Endothelial cell (in vitro differentiated cells): ENCODE data around the gene CLDN14. TPM values are rescaled to one million over a fixed set of nuclear protein-coding genes. Genes with fewer than 3 reads are reported as not detected.

Experiments
- DNase-seq: peaks from one replicate; pipeline ENCODE4 v3.0.0; 2021; ENCODE audit warnings: low spot score
- H3K27ac Mint-ChIP-seq: one replicate; pipeline ENCODE4 v1.8.0; 2021; ENCODE audit warnings: mixed read lengths, inconsistent platforms; ENCODE audit not compliant: unreplicated experiment
- H3K27me3 Mint-ChIP-seq: one replicate; pipeline ENCODE4 v1.8.0; 2021; ENCODE audit warnings: mild to moderate bottlenecking, moderate library complexity, mixed read lengths, inconsistent platforms; ENCODE audit not compliant: unreplicated experiment
- H3K36me3 Mint-ChIP-seq: one replicate; pipeline ENCODE4 v1.8.0; 2021; ENCODE audit warnings: mild to moderate bottlenecking, low read depth, mixed read lengths, inconsistent platforms; ENCODE audit not compliant: unreplicated experiment
- H3K4me1 Mint-ChIP-seq: one replicate; pipeline ENCODE4 v1.8.0; 2021; ENCODE audit warnings: mild to moderate bottlenecking, mixed read lengths, inconsistent platforms; ENCODE audit not compliant: unreplicated experiment
- H3K4me3 Mint-ChIP-seq: one replicate; pipeline ENCODE4 v1.8.0; 2021; ENCODE audit warnings: mild to moderate bottlenecking, mixed read lengths, inconsistent platforms; ENCODE audit not compliant: unreplicated experiment
- H3K9me3 Mint-ChIP-seq: one replicate; pipeline ENCODE4 v1.8.0; 2021; ENCODE audit warnings: mixed read lengths, inconsistent platforms; ENCODE audit not compliant: unreplicated experiment
- total RNA-seq: library from RNA; stranded (reverse); fragmentation: NEBNext Ultra II Directional; extraction: Animal tissue kit (Norgen Biotek cat#: 25700); gene quantifications from one replicate; pipeline ENCODE4 v1.2.1, GENCODE V29; 2021; ENCODE audit not compliant: unreplicated experiment
- TF ChIP-seq, protein P1 (sequence below): fragments of 200-600 bp; sonication (generic); IDR thresholded peaks from one replicate; pipeline ENCODE4 v1.5.0; 2021; ENCODE audit warnings: antibody characterized with exemption; ENCODE audit not compliant: unreplicated experiment

The CLDN14 gene
- total RNA-seq, 1 donor from 2014 or later = not detected

- H3K4me1 Mint-ChIP-seq = peaks cover 11% of the 10 kb centered on the region
- H3K27ac Mint-ChIP-seq = no peak overlapping the region
- H3K4me3 Mint-ChIP-seq = no peak overlapping the region
- peaks cover 8% of the 10 kb centered on the region for H3K27me3 Mint-ChIP-seq
- no peak for DNase-seq
- peaks cover 15% of the 10 kb centered on the region for H3K36me3 Mint-ChIP-seq
- no peaks in the 10 kb centered on the region for H3K9me3 Mint-ChIP-seq
- TF ChIP-seq, protein P1, sequence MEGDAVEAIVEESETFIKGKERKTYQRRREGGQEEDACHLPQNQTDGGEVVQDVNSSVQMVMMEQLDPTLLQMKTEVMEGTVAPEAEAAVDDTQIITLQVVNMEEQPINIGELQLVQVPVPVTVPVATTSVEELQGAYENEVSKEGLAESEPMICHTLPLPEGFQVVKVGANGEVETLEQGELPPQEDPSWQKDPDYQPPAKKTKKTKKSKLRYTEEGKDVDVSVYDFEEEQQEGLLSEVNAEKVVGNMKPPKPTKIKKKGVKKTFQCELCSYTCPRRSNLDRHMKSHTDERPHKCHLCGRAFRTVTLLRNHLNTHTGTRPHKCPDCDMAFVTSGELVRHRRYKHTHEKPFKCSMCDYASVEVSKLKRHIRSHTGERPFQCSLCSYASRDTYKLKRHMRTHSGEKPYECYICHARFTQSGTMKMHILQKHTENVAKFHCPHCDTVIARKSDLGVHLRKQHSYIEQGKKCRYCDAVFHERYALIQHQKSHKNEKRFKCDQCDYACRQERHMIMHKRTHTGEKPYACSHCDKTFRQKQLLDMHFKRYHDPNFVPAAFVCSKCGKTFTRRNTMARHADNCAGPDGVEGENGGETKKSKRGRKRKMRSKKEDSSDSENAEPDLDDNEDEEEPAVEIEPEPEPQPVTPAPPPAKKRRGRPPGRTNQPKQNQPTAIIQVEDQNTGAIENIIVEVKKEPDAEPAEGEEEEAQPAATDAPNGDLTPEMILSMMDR = no peak
These were observed 6.7 kb downstream of the CLDN14 start for GRCh38 chr21:36473203-36473602.

- H3K27me3 Mint-ChIP-seq = peaks cover 8% of the 10 kb centered on the region
- DNase-seq = no peak
- H3K4me3 Mint-ChIP-seq = peak overlapping the region; percentile 35
- H3K4me1 Mint-ChIP-seq = peaks cover 11% of the 10 kb centered on the region
- peaks cover 15% of the 10 kb centered on the region for H3K36me3 Mint-ChIP-seq
- H3K27ac Mint-ChIP-seq = no peak overlapping the region
- TF ChIP-seq, protein P1 = no peak
- no peaks in the 10 kb centered on the region for H3K9me3 Mint-ChIP-seq
These were observed 7.5 kb downstream of the CLDN14 start for GRCh38 chr21:36472377-36472776.

GRCh38 chr21:36471254-36471723 lies 8.6 kb downstream of the CLDN14 start:
- TF ChIP-seq, protein P1 = no peak
- Mint-ChIP-seq H3K27me3 (peaks cover 8% of the 10 kb centered on the region), H3K4me3 (no peak overlapping the region), H3K9me3 (no peaks in the 10 kb centered on the region), H3K36me3 (peaks cover 15% of the 10 kb centered on the region), H3K4me1 (peaks cover 11% of the 10 kb centered on the region), H3K27ac (no peak overlapping the region)
- no peak for DNase-seq

DNA sequence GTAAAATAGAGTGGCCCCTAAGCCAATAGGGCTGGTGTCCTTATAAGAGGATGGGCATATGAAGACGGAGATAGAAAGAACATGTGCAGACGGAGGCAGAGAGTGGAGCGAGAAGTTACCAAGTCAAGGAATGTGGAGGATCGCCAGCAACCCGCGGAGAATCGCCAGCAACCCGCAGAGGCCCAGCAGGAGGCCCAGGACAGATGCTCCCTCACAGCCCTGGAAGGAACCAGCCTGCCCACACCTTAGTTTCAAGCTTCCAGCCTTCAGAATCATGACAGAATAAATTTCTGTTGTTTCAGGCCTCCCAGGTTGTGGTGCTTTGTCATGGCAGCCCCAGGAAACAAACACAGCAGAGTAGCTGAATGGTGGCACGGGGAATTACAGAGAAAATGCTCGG lies 9.6 kb downstream of the CLDN14 start:
- no peak for DNase-seq
- H3K36me3 Mint-ChIP-seq = peaks cover 15% of the 10 kb centered on the region
- no peaks in the 10 kb centered on the region for H3K9me3 Mint-ChIP-seq
- no peak overlapping the region for H3K27ac Mint-ChIP-seq
- TF ChIP-seq, protein P1 = no peak
- no peak overlapping the region for H3K4me3 Mint-ChIP-seq
- H3K27me3 Mint-ChIP-seq = peaks cover 12% of the 10 kb centered on the region
- peaks cover 11% of the 10 kb centered on the region for H3K4me1 Mint-ChIP-seq

DNA sequence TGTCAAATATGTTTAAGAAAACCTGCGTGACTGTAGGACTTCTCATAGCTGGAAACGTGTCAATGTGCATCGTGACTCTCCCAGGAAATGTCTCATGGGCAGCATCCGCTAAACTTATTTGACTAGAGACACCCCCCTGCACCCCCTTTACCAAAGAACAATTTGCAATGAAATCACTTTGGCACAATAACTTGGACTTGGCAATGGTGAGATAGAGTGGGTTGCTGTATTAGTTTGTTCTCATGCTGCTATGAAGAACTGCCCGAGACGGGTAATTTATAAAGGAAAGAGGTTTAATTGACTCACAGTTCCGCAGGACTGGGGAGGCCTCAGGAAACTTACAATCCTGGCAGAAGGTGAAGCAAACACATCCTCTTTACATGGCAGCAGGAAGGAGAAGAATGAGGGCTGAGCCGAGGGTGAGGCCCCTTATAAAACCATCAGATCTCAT lies 13.8 kb downstream of the CLDN14 start:
- H3K4me3 Mint-ChIP-seq = no peak overlapping the region
- peaks cover 7% of the 10 kb centered on the region for H3K36me3 Mint-ChIP-seq
- no peak for DNase-seq
- TF ChIP-seq, protein P1 = no peak
- H3K9me3 Mint-ChIP-seq = no peaks in the 10 kb centered on the region
- peaks cover 8% of the 10 kb centered on the region for H3K27me3 Mint-ChIP-seq
- peaks cover 25% of the 10 kb centered on the region for H3K4me1 Mint-ChIP-seq
- H3K27ac Mint-ChIP-seq = no peak overlapping the region
